Measurements from ENCODE around the gene TESK1.

The TESK1 gene

DNA sequence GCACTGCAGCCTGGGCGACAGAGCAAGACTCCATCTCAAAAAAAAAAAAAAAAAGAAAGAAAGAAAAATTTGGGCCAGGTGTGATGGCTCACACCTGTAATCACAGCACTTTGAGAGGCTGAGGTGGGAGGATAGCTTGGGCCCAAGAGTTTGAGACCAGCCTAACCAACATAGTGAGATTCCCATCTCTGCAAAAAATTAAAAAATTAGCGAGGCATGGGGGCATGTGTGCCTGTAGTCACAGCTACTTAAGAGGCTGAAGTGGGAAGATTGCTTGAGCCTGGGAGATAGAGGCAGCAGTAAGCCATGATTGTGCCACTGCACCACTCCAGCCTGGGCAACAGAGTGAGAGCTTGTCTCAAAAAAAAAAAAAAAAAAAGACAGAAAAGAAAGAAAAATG lies 48.5 kb downstream of the TESK1 start:
- TF ChIP-seq, protein P1, sequence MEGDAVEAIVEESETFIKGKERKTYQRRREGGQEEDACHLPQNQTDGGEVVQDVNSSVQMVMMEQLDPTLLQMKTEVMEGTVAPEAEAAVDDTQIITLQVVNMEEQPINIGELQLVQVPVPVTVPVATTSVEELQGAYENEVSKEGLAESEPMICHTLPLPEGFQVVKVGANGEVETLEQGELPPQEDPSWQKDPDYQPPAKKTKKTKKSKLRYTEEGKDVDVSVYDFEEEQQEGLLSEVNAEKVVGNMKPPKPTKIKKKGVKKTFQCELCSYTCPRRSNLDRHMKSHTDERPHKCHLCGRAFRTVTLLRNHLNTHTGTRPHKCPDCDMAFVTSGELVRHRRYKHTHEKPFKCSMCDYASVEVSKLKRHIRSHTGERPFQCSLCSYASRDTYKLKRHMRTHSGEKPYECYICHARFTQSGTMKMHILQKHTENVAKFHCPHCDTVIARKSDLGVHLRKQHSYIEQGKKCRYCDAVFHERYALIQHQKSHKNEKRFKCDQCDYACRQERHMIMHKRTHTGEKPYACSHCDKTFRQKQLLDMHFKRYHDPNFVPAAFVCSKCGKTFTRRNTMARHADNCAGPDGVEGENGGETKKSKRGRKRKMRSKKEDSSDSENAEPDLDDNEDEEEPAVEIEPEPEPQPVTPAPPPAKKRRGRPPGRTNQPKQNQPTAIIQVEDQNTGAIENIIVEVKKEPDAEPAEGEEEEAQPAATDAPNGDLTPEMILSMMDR (conservative IDR thresholded peaks at IDR 0.05; ENCODE audit: low read depth, low read length): no peak
- no peak for DNase-seq (ENCODE audit: low read depth)
- H3K4me3 ChIP-seq (ENCODE audit: low read depth, low read length): no peak overlapping the region

DNA sequence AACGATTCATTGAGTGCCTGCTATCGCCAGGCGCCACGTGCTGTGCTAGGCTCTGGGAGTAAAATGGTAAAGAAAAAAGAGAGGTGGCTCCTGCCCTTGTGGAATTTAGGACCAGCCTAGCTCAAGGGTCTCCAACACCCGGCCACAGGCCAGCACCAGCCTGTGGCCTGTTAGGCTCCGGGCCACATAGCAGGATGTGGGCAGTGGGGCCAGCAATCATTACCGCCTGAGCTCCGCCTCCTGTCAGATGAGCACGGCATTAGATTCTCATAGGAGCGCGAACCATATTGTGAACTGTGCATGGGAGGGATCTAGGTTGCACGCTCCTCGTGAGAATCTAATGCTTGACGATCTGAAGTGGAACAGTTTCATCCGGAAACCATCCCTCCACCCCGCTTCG lies 51.3 kb downstream of the TESK1 start:
- TF ChIP-seq, protein P1 (conservative IDR thresholded peaks at IDR 0.05; ENCODE audit: low read depth, low read length): no peak
- no peak overlapping the region for H3K4me3 ChIP-seq (ENCODE audit: low read depth, low read length)
- no peak for DNase-seq (ENCODE audit: low read depth)

DNA sequence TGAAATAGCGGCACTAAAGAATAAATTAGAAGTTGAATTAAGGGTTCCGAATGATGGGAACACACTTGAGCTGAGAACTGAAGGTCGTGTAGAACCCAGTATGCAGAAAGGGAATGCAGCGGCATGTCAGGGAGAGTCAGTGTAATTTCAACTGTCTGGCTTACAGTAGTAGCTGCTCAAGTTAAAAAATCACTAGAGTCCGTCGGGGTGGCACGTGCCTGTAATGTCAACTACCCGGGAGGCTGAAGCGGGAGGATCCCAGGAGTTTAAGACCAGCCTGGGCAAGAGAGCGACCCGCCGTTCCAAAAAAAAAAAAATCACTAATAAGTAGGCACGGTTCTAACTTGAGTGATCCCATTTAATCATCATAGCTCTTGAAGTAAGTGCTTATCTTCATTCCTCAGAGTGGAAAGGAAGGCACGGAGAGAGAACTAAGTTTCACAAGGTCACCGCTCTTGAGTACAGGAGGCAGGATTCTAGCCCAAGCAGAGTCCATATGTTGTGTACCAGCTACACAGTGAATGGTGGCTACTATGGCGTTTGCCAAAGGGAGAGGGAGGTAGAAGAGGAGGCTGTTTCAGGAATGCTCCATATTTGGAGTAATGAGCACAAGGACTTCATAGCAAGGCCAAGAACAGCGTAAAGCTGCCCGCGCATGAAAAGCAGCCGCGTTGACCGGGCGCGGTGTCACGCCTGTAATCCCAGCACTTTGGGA lies 51.9 kb downstream of the TESK1 start:
- H3K4me3 ChIP-seq (ENCODE audit: low read depth, low read length): peak overlapping the region; percentile 42
- TF ChIP-seq, protein P1 (conservative IDR thresholded peaks at IDR 0.05; ENCODE audit: low read depth, low read length): no peak
- DNase-seq (ENCODE audit: low read depth): peak; percentile 54

DNA sequence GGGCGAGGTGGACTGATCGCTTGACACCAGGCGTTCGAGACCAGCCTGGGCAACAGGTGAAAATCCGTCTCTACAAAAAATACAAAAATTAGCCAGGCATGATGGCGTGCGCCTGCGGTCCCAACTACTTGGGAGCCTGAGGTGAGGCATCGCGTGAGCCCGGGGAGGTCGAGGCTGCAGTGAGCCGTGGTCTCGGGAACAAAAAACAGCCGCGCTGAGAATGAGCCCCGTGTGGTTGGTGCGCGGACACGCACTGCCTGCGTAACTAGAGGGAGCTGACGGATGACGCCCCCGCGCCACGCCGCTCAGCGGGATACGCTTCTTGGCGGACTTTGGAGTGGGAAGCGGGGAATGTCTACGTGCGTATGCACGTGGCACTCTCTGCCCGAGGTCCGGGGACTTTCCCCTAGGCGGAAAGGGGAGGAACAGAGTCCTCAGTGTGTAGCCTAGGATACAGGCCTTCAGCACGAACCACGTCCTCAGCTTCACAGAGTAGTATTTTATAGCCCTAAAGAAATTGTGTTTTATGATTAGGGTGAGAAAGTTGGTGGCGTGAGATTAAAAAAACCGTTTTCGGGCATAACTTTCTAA lies 52.6 kb downstream of the TESK1 start, which contains the start of gene RMRP:
TSS of gene RMRP (minus strand) at position 474 of the 591 bp plus-strand sequence.
- peak; percentile 100 for DNase-seq (ENCODE audit: low read depth)
- TF ChIP-seq, protein P1 (conservative IDR thresholded peaks at IDR 0.05; ENCODE audit: low read depth, low read length): peak; percentile 30
- peak within 1 kb of the TSS; percentile 98 for H3K4me3 ChIP-seq (ENCODE audit: low read depth, low read length)

DNA sequence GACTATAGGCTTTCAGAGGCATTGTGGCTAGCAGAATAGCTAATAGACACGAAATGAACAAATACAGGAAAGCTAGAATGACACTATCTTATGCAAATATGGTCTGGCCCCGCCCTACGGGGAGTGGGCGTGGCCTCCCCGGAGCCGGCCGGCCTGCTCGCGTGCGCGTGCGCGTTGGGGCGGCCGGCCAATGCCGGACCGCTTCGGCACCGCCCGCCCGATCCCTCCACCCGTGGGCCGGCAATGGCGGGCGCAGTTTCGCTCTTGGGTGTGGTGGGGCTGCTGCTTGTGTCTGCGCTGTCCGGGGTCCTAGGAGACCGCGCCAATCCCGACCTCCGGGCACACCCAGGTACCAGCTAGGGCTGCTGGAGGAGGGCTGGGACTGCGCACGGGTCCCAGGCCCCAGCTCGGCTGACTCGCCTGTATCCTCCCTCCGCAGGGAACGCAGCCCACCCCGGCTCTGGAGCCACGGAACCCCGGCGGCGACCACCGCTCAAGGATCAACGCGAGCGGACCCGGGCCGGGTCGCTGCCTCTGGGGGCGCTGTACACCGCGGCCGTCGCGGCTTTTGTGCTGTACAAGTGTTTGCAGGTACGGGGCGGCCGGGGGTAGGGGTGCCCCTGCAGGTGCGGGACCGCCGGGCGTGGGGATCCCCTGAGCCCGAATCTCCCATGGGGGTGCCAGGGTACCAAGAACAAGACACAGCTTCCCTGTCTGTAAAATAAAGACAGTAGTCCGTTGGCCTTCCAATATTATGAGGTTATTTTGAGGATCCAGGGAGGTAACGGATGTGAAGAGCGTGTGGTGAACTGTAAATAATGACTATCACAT lies 53.3 kb downstream of the TESK1 start, which contains the start of gene CCDC107:
TSS of gene CCDC107 (plus strand) at position 156 of the 831 bp plus-strand sequence. CDS start at position 244, 88 bp downstream.
- DNase-seq (ENCODE audit: low read depth): peak; percentile 85
- TF ChIP-seq, protein P1 (conservative IDR thresholded peaks at IDR 0.05; ENCODE audit: low read depth, low read length): peak; percentile 62
- peak within 1 kb of the TSS; percentile 98 for H3K4me3 ChIP-seq (ENCODE audit: low read depth, low read length)

DNA sequence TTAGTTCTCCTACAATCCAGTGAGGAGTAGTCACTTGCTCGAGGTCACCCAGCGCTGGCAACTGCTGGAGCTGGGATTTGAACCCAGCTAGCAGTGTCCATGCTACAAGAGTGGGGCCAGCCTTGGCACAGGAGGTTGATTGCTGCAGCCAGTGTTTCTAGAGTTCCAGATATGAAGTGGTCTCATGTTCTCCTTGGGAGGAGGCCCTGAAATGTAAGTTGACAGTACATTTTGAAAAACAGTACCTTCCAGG lies 53.8 kb downstream of the TESK1 start:
- peak overlapping the region; percentile 98 for H3K4me3 ChIP-seq (ENCODE audit: low read depth, low read length)
- TF ChIP-seq, protein P1 (conservative IDR thresholded peaks at IDR 0.05; ENCODE audit: low read depth, low read length): no peak
- DNase-seq (ENCODE audit: low read depth): peak; percentile 57

All from choroid plexus epithelial cell (primary cell).